AG08395 (cell line): ENCODE measurements around the gene RPS27L.
A peak's percentile ranks its signal among the peaks of the same experiment; 100 is the strongest.
"Not testable (repeated sequence)": the region's sequence is repeated elsewhere in the genome, so short reads cannot be mapped to it uniquely, and the experiment has no call there.

Experiments
- DNase-seq: peaks from one replicate; pipeline ENCODE4 v3.0.0; 2012; ENCODE audit warnings: mixed read lengths, low spot score

RPS27L gene

GRCh38 chr15:63140936-63141335 lies 16.3 kb downstream of the RPS27L start:
- DNase-seq = no peak

DNA sequence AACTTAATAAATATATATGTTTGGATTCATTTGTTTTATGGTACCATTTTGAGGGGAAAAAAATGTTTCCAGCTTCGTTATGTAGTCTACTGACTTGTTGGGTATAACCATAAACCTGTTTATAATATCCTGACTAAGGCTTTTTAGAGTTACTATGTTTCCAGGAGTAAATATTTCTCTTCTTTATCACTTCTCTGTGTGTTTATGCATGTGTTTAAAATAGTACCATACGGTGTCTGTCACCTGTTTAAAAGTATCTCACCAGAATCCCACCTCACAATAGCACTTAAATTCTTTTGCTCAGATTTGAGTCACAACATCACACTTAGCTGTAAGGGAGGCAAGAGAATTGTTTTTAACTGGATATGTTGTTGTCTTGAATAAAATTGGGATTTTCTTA lies 20.5 kb downstream of the RPS27L start:
- DNase-seq = no peak

GRCh38 chr15:63135804-63136203 lies 21.5 kb downstream of the RPS27L start:
- peak; percentile 57 for DNase-seq

DNA sequence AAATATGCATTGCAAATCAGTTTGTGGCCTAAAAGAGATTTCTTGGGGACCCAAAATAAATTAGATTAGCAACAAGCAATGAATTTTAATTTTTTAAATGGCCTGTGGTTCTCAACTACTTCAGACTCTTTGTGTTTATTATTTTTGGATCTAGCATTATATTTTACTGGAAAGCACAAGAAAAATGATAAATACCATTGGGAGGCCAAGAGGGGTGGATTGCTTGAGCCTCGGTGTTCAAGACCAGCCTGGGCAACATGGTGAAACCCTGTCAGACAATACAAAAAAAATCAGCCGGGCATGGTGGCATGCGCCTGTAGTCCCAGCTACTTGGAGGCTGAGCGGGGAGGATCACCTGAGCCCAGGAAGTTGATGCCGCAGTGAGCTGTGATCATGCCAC lies 22.0 kb downstream of the RPS27L start:
- DNase-seq = no peak

- no peak for DNase-seq
These were observed 22.9 kb downstream of the RPS27L start for GRCh38 chr15:63134245-63134985.

DNA sequence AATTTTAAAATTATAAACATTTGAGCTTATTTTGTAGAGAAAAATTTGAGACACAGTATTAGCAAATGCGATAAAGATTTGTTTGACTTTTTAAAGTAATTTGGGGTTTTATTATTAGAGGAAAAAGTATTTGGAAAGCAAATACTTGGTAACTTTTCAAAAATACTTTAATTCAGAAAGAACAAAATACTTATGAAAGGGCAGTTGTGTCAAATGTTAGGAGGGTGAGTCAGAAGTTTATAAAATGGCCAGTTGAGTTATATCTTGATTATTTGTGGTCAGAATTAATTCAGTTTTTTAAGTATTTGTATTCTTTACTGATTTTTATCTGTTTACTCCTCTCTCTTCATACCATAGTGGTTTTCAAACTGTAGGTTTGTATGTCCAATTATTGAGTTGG lies 23.5 kb downstream of the RPS27L start:
- DNase-seq = peak; percentile 30

DNA sequence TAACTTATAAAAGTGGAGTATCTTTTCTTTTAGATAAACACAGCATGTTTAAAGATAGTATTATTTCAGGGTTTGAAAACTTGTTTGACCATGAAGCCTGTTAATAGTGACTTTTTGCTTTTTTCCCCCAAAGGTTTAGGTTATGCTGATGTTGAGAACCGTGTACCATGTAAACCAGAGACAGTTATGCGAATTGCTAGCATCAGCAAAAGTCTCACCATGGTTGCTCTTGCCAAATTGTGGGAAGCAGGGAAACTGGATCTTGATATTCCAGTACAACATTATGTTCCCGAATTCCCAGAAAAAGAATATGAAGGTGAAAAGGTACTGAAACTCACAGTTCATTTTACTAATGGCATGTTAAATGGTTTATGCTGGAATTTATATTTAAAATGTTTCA lies 30.6 kb downstream of the RPS27L start:
- no peak for DNase-seq

DNA sequence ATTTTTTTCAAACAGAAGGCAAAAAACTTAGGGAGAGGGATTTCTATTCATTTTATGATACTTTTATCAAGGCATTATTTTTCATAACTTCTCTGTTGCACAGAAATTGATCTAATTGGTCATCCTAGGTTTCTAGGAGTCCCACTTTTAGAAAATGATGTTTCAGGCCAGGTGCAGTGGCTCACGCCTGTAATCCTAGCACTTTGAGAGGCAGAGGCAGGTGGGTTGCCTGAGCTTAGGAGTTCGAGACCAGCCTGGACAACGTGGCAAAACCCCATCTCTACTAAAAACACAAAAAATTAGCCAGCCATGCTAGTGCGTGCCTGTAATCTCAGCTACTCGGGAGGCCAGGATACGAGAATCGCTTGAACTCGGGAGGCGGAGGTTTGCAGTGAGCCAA lies 32.8 kb downstream of the RPS27L start:
- no peak for DNase-seq

GRCh38 chr15:63122002-63122875 lies 35.0 kb downstream of the RPS27L start:
- peak; percentile 90 for DNase-seq

- DNase-seq = peak; percentile 89
These were observed 35.8 kb downstream of the RPS27L start, which contains the start of gene LACTB for GRCh38 chr15:63121382-63122001. TSS of gene LACTB (plus strand) at chr15:63121861. CDS start at chr15:63121872, 11 bp downstream.

GRCh38 chr15:63118854-63119253 lies 38.4 kb downstream of the RPS27L start:
- DNase-seq = no peak

GRCh38 chr15:63114465-63114864 lies 42.8 kb downstream of the RPS27L start:
- DNase-seq = no peak

DNA sequence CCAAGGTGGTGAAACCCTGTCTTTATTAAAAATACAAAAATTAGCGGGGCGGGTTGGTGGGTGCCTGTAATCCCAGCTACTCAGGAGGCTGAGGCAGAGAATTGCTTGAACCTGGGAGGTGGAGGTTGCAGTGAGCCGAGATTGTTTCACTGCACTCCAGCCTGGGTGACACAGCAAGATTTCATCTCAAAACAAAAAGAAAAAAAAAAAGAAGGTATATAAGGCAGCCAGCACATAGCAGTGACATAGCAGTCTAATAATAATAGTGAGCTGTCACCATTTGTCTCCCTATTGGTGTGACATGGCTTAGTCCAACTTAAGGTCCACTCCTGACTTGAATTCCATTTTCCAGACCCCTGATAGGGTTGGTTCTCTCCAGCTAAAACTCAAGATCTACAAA lies 44.4 kb downstream of the RPS27L start:
- no peak for DNase-seq

DNA sequence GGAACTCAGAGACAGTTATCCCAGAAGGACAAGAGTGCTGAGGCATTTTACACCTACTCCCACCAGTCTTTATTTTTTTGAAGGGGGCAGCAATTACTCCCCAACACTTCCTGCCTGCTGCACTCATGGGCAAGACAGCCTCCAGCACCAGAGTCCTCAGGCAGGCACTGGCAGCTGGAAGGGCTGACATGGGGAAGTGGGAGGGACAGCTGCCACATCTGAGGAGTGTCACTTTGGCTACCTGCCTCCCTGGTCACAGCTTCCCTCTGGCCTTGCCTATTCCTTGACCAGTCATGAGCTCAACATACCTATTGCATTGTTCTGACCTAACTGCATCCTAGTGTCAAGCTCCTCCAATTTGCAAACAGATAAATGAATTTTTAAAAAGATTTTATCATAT lies 45.8 kb downstream of the RPS27L start:
- DNase-seq = no peak

- DNase-seq = no peak
These were observed 46.8 kb downstream of the RPS27L start for GRCh38 chr15:63110428-63111026.

GRCh38 chr15:63109920-63110319 lies 47.4 kb downstream of the RPS27L start:
- no peak for DNase-seq

- no peak for DNase-seq
These were observed 47.8 kb downstream of the RPS27L start for GRCh38 chr15:63109498-63109897.

GRCh38 chr15:63107895-63108546 lies 49.3 kb downstream of the RPS27L start:
- peak; percentile 93 for DNase-seq

DNA sequence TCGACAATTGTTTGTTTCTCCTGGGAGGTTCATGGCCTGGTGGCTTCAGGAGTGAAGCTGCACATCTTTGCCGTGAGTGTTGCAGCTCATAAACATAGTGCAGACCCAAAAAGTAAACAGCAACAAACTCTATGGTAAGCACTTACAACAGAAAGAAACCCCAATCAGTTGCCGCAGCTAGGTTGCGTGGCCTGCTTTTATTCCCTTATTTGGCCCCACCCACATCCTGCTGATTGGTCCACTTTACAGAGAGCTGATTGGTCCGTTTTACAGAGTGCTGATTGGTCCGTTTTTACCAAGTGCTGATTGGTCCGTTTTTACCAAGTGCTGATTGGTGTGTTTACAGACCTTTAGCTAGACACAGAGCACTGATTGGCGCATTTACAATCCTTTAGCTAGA lies 51.9 kb downstream of the RPS27L start:
- DNase-seq = not testable (repeated sequence)

DNA sequence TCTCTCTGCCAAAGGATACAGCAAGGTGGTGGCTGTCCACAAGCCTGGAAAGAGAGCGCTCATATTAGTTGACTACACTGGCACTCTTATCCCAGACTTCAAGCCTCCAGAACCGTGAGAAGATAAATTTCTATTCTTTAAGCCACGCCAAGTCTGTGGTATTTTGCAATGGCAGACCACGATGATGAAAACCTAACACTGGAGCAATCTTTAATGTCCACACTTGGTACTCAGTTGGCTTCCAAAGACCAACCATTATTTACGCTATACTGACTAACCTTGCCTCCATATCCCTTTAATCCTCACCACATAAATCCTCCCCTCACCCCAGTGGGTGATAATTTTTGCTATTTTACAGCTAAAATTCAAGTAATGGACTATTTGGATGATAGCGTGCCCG lies 52.5 kb downstream of the RPS27L start:
- DNase-seq = peak; percentile 26

DNA sequence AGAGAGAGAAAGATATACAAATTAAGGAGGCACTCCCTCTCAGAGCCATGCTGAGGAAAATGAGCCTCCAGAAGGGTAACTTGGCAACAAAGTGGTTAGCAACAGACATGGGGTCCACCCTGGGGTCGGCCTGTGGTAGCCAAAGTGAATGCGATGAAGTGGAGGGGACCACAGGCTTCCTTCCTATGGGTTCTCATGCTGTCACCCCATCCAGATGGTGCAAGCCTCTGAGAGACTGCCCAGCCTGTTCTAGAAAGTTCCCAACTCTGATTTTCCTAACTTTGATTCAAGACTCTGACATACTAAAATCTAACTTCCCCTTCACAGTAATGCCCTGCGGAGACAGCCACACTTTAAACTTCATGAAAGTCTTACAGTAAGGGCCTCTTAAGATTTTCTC lies 53.9 kb downstream of the RPS27L start:
- DNase-seq = no peak

GRCh38 chr15:63099581-63099980 lies 57.7 kb downstream of the RPS27L start:
- not testable (repeated sequence) for DNase-seq
